ENCODE measurements around the gene DHX30. TPM values are rescaled to one million over a fixed set of nuclear protein-coding genes. Genes with fewer than 3 reads are reported as not detected.

Gene DHX30
- total and polyA plus RNA-seq, 2 of the 8 experiments (the other 6 are each of a cell fraction or from before 2014, with no cell fraction given) = 82.4 to 97.9 TPM

DNA sequence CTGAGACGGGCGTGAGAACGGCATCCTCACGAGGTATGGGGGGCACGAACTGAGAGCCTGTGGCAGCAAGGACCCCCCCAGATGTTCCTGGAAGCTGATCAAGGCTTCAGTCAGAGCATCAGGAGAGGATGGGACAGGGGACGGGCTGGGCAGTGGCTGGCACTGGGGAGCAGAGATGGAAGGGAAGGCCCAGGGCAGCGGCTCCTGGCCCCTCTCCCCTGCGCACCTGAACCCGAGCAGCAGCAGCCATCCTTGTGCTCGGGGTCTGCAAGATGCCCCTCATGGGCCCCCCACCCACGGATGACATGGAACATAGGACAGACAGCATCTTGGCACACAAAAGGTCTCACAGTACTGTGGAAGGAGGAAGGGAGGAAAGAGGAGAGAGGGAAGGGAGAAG, 51.3 kb downstream of the DHX30 start:
- H3K79me1 ChIP-seq (ENCODE audit: low read depth, low read length) = no peaks in the 10 kb centered on the region; the same call in 1 of the 2 replicates
- H3K14ac ChIP-seq (ENCODE audit: insufficient read length) = no peak overlapping the region
- TF ChIP-seq TAF1 (IDR thresholded peaks at IDR 0.05; ENCODE audit: low read depth, low read length) = no peak
- TF ChIP-seq, protein P1, sequence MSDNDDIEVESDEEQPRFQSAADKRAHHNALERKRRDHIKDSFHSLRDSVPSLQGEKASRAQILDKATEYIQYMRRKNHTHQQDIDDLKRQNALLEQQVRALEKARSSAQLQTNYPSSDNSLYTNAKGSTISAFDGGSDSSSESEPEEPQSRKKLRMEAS (IDR thresholded peaks at IDR 0.05) = no peak
- no peak for TF ChIP-seq HDAC6 (IDR thresholded peaks at IDR 0.05; ENCODE audit: low read depth, low read length)
- TF ChIP-seq POLR2AphosphoS5 (IDR thresholded peaks at IDR 0.05; ENCODE audit: low read depth, low read length) = no peak
- no peak for TF ChIP-seq CBX5 (IDR thresholded peaks at IDR 0.05; ENCODE audit: low read depth, low read length)
- TF ChIP-seq ZNF274 (IDR thresholded peaks at IDR 0.05; ENCODE audit: borderline replicate concordance, extremely low read depth, low read length) = no peak
- TF ChIP-seq SUZ12 (IDR thresholded peaks at IDR 0.05; ENCODE audit: low read length) = no peak
- TF ChIP-seq SP1 (IDR thresholded peaks at IDR 0.05; ENCODE audit: low read depth, low read length) = no peak
- TF ChIP-seq CEBPB (IDR thresholded peaks at IDR 0.05; ENCODE audit: low read depth, low read length) = no peak
- no peak for TF ChIP-seq RBBP5 (IDR thresholded peaks at IDR 0.05; ENCODE audit: borderline replicate concordance, low read depth, low read length)
- TF ChIP-seq SIRT6 (IDR thresholded peaks at IDR 0.05; ENCODE audit: low read length) = no peak
- TF ChIP-seq EGR1 (IDR thresholded peaks at IDR 0.05; ENCODE audit: borderline replicate concordance, low read depth, low read length) = no peak
- TF ChIP-seq NANOG (IDR thresholded peaks at IDR 0.05; ENCODE audit: insufficient read depth, low read depth, low read length, poor library complexity, severe bottlenecking) = no peak
- no peak for TF ChIP-seq SAP30 (IDR thresholded peaks at IDR 0.05; ENCODE audit: insufficient read depth, insufficient replicate concordance, low read length)
- no peak for TF ChIP-seq GTF2F1 (IDR thresholded peaks at IDR 0.05; ENCODE audit: borderline replicate concordance, low read depth, low read length)
- DNase-seq (ENCODE audit: low read depth in 1 of 2, low spot score in 2 of 2) = no peak
- H3K23me2 ChIP-seq (ENCODE audit: low read depth, low read length) = no peaks in the 10 kb centered on the region; the same call in 1 of the 2 replicates
- no peak overlapping the region for H3K23ac ChIP-seq (ENCODE audit: insufficient read length)
- H2AFZ ChIP-seq (ENCODE audit: low read length) = no peak overlapping the region
- no peak overlapping the region for H2BK15ac ChIP-seq (ENCODE audit: low read length)
- ChIA-PET CTCF (ENCODE audit: partially characterized antibody) (interaction anchor here (0.7 to 5.0 kb wide), 10 partner anchors 10 to 303 kb away, joined by 3 to 38 read pairs (median 5); no protein-coding TSS in a partner anchor), POLR2A (ENCODE audit: partially characterized antibody) (interaction anchor here (0.5 to 1.4 kb wide), 4 partner anchors 9 to 297 kb away, joined by 3 to 6 read pairs (median 4); no protein-coding TSS in a partner anchor)
- peaks cover 20 to 53% (median 36%) of the 10 kb centered on the region in 4 experiments for H3K36me3 ChIP-seq (ENCODE audit: control insufficient read depth in 2 of 4, insufficient read depth in 4 of 4, low read length in 3 of 4)
- H3K27ac ChIP-seq (ENCODE audit: low read depth, low read length) = no peak overlapping the region
- no peaks in the 10 kb centered on the region for H3K9me3 ChIP-seq (ENCODE audit: insufficient read depth in 2 of 2, low read depth in 1 of 2, low read length in 1 of 2)
- H2BK120ac ChIP-seq (replicated peaks; ENCODE audit: low read depth, low read length) = no peak overlapping the region
- no peak overlapping the region for H4K8ac ChIP-seq (ENCODE audit: extremely low read depth, insufficient read depth, low read length)
- no peak overlapping the region for H3K4me2 ChIP-seq (ENCODE audit: insufficient read depth in 1 of 2, low read depth in 2 of 2, low read length in 2 of 2)
- no peaks in the 10 kb centered on the region for H3K27me3 ChIP-seq (replicated peaks in 1 of 4; ENCODE audit: control insufficient read depth in 3 of 4, extremely low read depth in 1 of 4, insufficient read depth in 3 of 4, low read length in 3 of 4)
- no peaks in the 10 kb centered on the region for H3K79me2 ChIP-seq (ENCODE audit: control insufficient read depth in 1 of 2, insufficient read depth in 2 of 2, low read length in 2 of 2)
- H3K4ac ChIP-seq (replicated peaks; ENCODE audit: insufficient read length, low read depth, low read length) = no peak overlapping the region
- no peak for FAIRE-seq
- no peak overlapping the region for H2AK5ac ChIP-seq (ENCODE audit: low read depth, low read length)
- H2BK20ac ChIP-seq (ENCODE audit: low read length) = no peak overlapping the region
- H3K18ac ChIP-seq (ENCODE audit: extremely low read depth, low read length) = no peak overlapping the region
- H3K9ac ChIP-seq (replicated peaks in 1 of 4; ENCODE audit: extremely low read depth in 1 of 4, low read depth in 3 of 4, low read length in 3 of 4) = no peak overlapping the region
- WGBS, 2 experiments (ENCODE audit: extremely low coverage in 1 of 2, insufficient coverage in 1 of 2, insufficient read length in 1 of 2, insufficient replicate concordance in 2 of 2, low coverage in 1 of 2, low lambda C conversion rate in 2 of 2, missing lambda C conversion rate in 1 of 2) = 98% methylated on average over 11 of the region's 11 CpGs; no CpG with 5 or more reads in 1 of the 2 experiments
- no peak overlapping the region for H3K56ac ChIP-seq (replicated peaks; ENCODE audit: insufficient read length, low read depth, low read length)
- H2BK5ac ChIP-seq (ENCODE audit: low read depth, low read length) = no peak overlapping the region
- no peak overlapping the region for H3K4me3 ChIP-seq (ENCODE audit: extremely low read depth in 1 of 4, insufficient read depth in 2 of 4, low read depth in 3 of 4, low read length in 4 of 4)
- H3K4me1 ChIP-seq (replicated peaks in 1 of 4; ENCODE audit: control insufficient read depth in 3 of 4, insufficient read depth in 4 of 4, low read length in 3 of 4) = no peaks in the 10 kb centered on the region
- H4K91ac ChIP-seq (replicated peaks; ENCODE audit: insufficient read length, low read length) = no peak overlapping the region
- no peak overlapping the region for H4K5ac ChIP-seq (ENCODE audit: insufficient read length, low read depth, low read length)
- no peak overlapping the region for H2BK12ac ChIP-seq (ENCODE audit: low read depth, low read length)
- peaks cover 4 to 24% of the 10 kb centered on the region in 2 experiments for H4K20me1 ChIP-seq (replicated peaks in 1 of 2; ENCODE audit: control insufficient read depth in 1 of 2, insufficient read depth in 2 of 2, low read length in 2 of 2)
